ENCODE measurements around the gene VIP. TPM values are rescaled to one million over a fixed set of nuclear protein-coding genes. Genes with fewer than 3 reads are reported as not detected.

VIP gene
- total and polyA plus RNA-seq, 2 of the 8 experiments (the other 6 are each of a cell fraction or from before 2014, with no cell fraction given), result not detected

DNA sequence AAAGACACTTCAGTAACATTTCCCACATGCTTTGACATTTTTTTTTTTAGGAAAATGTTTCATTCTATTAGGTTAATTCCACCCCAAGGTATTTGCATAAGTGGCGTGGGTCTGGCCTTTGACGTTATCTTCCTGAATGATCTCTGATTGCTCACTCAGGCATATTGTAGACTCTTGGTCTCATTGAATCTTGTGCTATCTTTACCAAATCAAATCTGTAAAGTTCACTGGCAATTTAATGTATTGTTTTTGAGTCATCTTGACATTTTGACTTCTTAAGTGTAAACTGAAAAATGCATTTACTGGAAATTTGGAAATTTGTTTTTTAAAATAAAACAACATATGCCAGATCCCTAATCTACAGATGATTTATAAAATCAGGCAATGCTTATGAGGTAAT, 16.0 kb upstream of the VIP start:
- H3K27me3 ChIP-seq (replicated peaks in 1 of 4; ENCODE audit: control insufficient read depth in 3 of 4, extremely low read depth in 1 of 4, insufficient read depth in 3 of 4, low read length in 3 of 4), result no peaks in the 10 kb centered on the region
- H3K56ac ChIP-seq (replicated peaks; ENCODE audit: insufficient read length, low read depth, low read length), result no peak overlapping the region
- H3K79me1 ChIP-seq (ENCODE audit: low read depth, low read length), result no peaks in the 10 kb centered on the region
- H3K14ac ChIP-seq (ENCODE audit: insufficient read length), result no peak overlapping the region
- no peak overlapping the region for H4K8ac ChIP-seq (ENCODE audit: extremely low read depth, insufficient read depth, low read length)
- POLR2A ChIA-PET (ENCODE audit: partially characterized antibody), result no interaction called here
- H2AFZ ChIP-seq (ENCODE audit: low read length), result no peak overlapping the region
- no peak overlapping the region for H4K5ac ChIP-seq (ENCODE audit: insufficient read length, low read depth, low read length)
- H3K4ac ChIP-seq (replicated peaks; ENCODE audit: insufficient read length, low read depth, low read length), result no peak overlapping the region
- H2BK20ac ChIP-seq (ENCODE audit: low read length), result no peak overlapping the region
- H3K4me3 ChIP-seq (ENCODE audit: extremely low read depth in 1 of 4, insufficient read depth in 2 of 4, low read depth in 3 of 4, low read length in 4 of 4), result no peak overlapping the region
- H3K23me2 ChIP-seq (ENCODE audit: low read depth, low read length), result no peaks in the 10 kb centered on the region
- CTCF ChIA-PET (ENCODE audit: partially characterized antibody), result no interaction called here
- H3K9ac ChIP-seq (replicated peaks in 1 of 4; ENCODE audit: extremely low read depth in 1 of 4, low read depth in 3 of 4, low read length in 3 of 4), result no peak overlapping the region
- H3K4me1 ChIP-seq (replicated peaks in 1 of 4; ENCODE audit: control insufficient read depth in 3 of 4, insufficient read depth in 4 of 4, low read length in 3 of 4), result no peaks in the 10 kb centered on the region
- no peak overlapping the region for H3K4me2 ChIP-seq (ENCODE audit: insufficient read depth in 1 of 2, low read depth in 2 of 2, low read length in 2 of 2)
- 86% methylated on average over 2 of the region's 2 CpGs; no CpG with 5 or more reads in 1 of the 2 experiments for WGBS, 2 experiments (ENCODE audit: extremely low coverage in 1 of 2, insufficient coverage in 1 of 2, insufficient read length in 1 of 2, insufficient replicate concordance in 2 of 2, low coverage in 1 of 2, low lambda C conversion rate in 2 of 2, missing lambda C conversion rate in 1 of 2)
- no peak overlapping the region for H2BK12ac ChIP-seq (ENCODE audit: low read depth, low read length)
- H3K27ac ChIP-seq (ENCODE audit: low read depth, low read length), result no peak overlapping the region
- no peaks in the 10 kb centered on the region for H3K36me3 ChIP-seq (ENCODE audit: control insufficient read depth in 2 of 4, insufficient read depth in 4 of 4, low read length in 3 of 4)
- H3K23ac ChIP-seq (ENCODE audit: insufficient read length), result no peak overlapping the region
- DNase-seq (ENCODE audit: low read depth in 1 of 2, low spot score in 2 of 2), result no peak
- H3K9me3 ChIP-seq (ENCODE audit: insufficient read depth in 2 of 2, low read depth in 1 of 2, low read length in 1 of 2), result peaks cover 2 to 4% of the 10 kb centered on the region in 2 experiments; a peak in 2 of 4 replicates
- no peak overlapping the region for H4K91ac ChIP-seq (replicated peaks; ENCODE audit: insufficient read length, low read length)
- no peak for FAIRE-seq
- no peak overlapping the region for H2AK5ac ChIP-seq (ENCODE audit: low read depth, low read length)
- H3K18ac ChIP-seq (ENCODE audit: extremely low read depth, low read length), result no peak overlapping the region
- H2BK5ac ChIP-seq (ENCODE audit: low read depth, low read length), result no peak overlapping the region
- no peak overlapping the region for H2BK120ac ChIP-seq (replicated peaks; ENCODE audit: low read depth, low read length)
- no peak overlapping the region for H2BK15ac ChIP-seq (ENCODE audit: low read length)
- no peaks in the 10 kb centered on the region for H3K79me2 ChIP-seq (ENCODE audit: control insufficient read depth in 1 of 2, insufficient read depth in 2 of 2, low read length in 2 of 2)
- H4K20me1 ChIP-seq (replicated peaks in 1 of 2; ENCODE audit: control insufficient read depth in 1 of 2, insufficient read depth in 2 of 2, low read length in 2 of 2), result no peaks in the 10 kb centered on the region
- TF ChIP-seq RBBP5 (IDR thresholded peaks at IDR 0.05; ENCODE audit: borderline replicate concordance, low read depth, low read length), result no peak
- no peak for TF ChIP-seq HDAC2 (IDR thresholded peaks at IDR 0.05; ENCODE audit: borderline replicate concordance in 1 of 2, low read depth in 2 of 2, low read length in 2 of 2)
- TF ChIP-seq, protein P1, sequence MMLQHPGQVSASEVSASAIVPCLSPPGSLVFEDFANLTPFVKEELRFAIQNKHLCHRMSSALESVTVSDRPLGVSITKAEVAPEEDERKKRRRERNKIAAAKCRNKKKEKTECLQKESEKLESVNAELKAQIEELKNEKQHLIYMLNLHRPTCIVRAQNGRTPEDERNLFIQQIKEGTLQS (IDR thresholded peaks at IDR 0.05; ENCODE audit: insufficient read depth, low read depth, low read length), result no peak
- TF ChIP-seq CBX5 (IDR thresholded peaks at IDR 0.05; ENCODE audit: low read depth, low read length), result no peak
- no peak for TF ChIP-seq SP4 (IDR thresholded peaks at IDR 0.05; ENCODE audit: low read length)
- no peak for TF ChIP-seq SIN3A (conservative IDR thresholded peaks at IDR 0.05 in 1 of 2, IDR thresholded peaks at IDR 0.05 in 1 of 2; ENCODE audit: low read depth in 1 of 2, low read length in 2 of 2)
- no peak for TF ChIP-seq KDM4A (IDR thresholded peaks at IDR 0.05; ENCODE audit: low read depth, low read length, severe bottlenecking)
- TF ChIP-seq EP300 (IDR thresholded peaks at IDR 0.05; ENCODE audit: borderline replicate concordance in 1 of 2, low read depth in 2 of 2, low read length in 2 of 2), result no peak
- no peak for TF ChIP-seq SRF (IDR thresholded peaks at IDR 0.05; ENCODE audit: low read depth, low read length)
- TF ChIP-seq RNF2 (IDR thresholded peaks at IDR 0.05; ENCODE audit: borderline replicate concordance, low read depth, low read length, missing control alignments, poor library complexity, severe bottlenecking), result no peak
- no peak for TF ChIP-seq EGR1 (IDR thresholded peaks at IDR 0.05; ENCODE audit: borderline replicate concordance, low read depth, low read length)
- TF ChIP-seq TAF7 (optimal IDR thresholded peaks at IDR 0.05; ENCODE audit: borderline replicate concordance, low read depth, low read length), result no peak
- no peak for TF ChIP-seq HDAC6 (IDR thresholded peaks at IDR 0.05; ENCODE audit: low read depth, low read length)
